Vagina (tissue), 2 donors: Measurements from ENCODE around the gene NACC2. TPM values are rescaled to one million over a fixed set of nuclear protein-coding genes. Genes with fewer than 3 reads are reported as not detected.
"Not testable (repeated sequence)": the region's sequence is repeated elsewhere in the genome, so short reads cannot be mapped to it uniquely, and the experiment has no call there.

ENCODE experiments used
- DNase-seq, 2 donors: peaks; one replicate each; pipeline ENCODE4 v3.0.0-alpha.2; 2017; ENCODE audit errors: extremely low spot score in 2 of 2
- H3K27ac ChIP-seq: fragments of 200-600 bp; sonication (generic); one replicate; pipeline ENCODE4 v1.5.1; 2019
- H3K27me3 ChIP-seq: fragments of 200-600 bp; sonication (generic); one replicate; pipeline ENCODE4 v1.5.1; 2019
- H3K36me3 ChIP-seq, 2 donors: fragments of 200-600 bp; sonication (generic); one replicate each; pipeline ENCODE4 v1.5.1; 2017 to 2019
- H3K4me1 ChIP-seq: fragments of 200-600 bp; sonication (generic); one replicate; pipeline ENCODE4 v1.5.1; 2019
- H3K4me3 ChIP-seq, 2 donors: fragments of 200-600 bp; sonication (generic); 1 replicate in 1 of 2; 2 replicates in 1 of 2; pipeline ENCODE4 v1.5.1; 2016 to 2019
- H3K9me3 ChIP-seq: fragments of 200-600 bp; sonication (generic); one replicate; pipeline ENCODE4 v1.5.1; 2019
- POLR2A ChIP-seq, 2 donors: fragments of 450-650 bp; IDR thresholded peaks; one replicate each; pipeline ENCODE4 v1.6.1; 2017; ENCODE audit warnings: antibody characterized with exemption in 2 of 2, mild to moderate bottlenecking in 2 of 2, moderate library complexity in 2 of 2
- POLR2AphosphoS5 ChIP-seq, 2 donors: sonication (generic); formaldehyde crosslinking; IDR thresholded peaks; one replicate each; pipeline ENCODE4 v1.9.0; 2017; ENCODE audit warnings: antibody characterized with exemption in 2 of 2, mild to moderate bottlenecking in 2 of 2, low read depth in 1 of 2; ENCODE audit not compliant: insufficient read depth in 1 of 2
- intact Hi-C: fragments of 100-400 bp; cut with DNase I; formaldehyde crosslinking; loops from one replicate; pipeline ENCODE4 v1.15.1; 2023
- total RNA-seq: library from RNA; depleted of rRNA; stranded (reverse); fragments of >200 nt; gene quantifications from one replicate; pipeline ENCODE4 v1.2.3, GENCODE V29; 2016
- TF ChIP-seq, protein P1 (sequence below), 3 experiments: fragments of 450-650 bp in 2 of 3; fragments of 200-600 bp in 1 of 3; sonication (generic) in 1 of 3; IDR thresholded peaks; one replicate each; pipeline ENCODE4 v1.5.1; 2017 to 2019; ENCODE audit warnings: antibody characterized with exemption in 3 of 3, mild to moderate bottlenecking in 2 of 3, moderate library complexity in 2 of 3

The NACC2 gene
- total RNA-seq, 1 donor from 2014 or later, result 21.1 TPM

DNA sequence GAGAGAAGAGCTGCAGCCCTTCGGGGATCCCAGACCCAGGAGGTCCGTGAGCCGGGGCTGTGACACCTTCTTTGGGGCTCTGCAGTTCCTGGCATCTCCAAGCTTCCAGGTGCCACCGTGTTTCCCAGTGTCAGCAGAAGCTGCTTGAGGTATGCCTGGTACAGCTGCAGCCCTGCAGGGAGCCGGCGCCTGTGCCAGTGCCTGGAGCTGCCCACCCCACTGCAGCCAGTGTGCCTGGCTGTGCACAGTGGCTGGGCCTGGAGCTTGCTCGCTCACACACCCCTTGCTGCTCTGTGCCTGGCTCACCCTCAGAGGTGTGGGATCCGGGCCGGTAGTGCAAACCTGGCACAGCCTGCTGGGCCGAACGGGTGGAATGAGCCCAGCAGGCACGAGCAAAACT, 65.5 kb downstream of the NACC2 start:
- H3K27ac ChIP-seq, result no peak overlapping the region
- H3K4me3 ChIP-seq, result no peak overlapping the region
- no peaks in the 10 kb centered on the region for H3K36me3 ChIP-seq
- intact Hi-C loops, result no loop called here
- H3K9me3 ChIP-seq, result no peaks in the 10 kb centered on the region
- TF ChIP-seq POLR2A (IDR thresholded peaks at IDR 0.05) (no peak), POLR2AphosphoS5 (IDR thresholded peaks at IDR 0.05; ENCODE audit: insufficient read depth in 1 of 2, low read depth in 1 of 2) (no peak)
- TF ChIP-seq, protein P1, sequence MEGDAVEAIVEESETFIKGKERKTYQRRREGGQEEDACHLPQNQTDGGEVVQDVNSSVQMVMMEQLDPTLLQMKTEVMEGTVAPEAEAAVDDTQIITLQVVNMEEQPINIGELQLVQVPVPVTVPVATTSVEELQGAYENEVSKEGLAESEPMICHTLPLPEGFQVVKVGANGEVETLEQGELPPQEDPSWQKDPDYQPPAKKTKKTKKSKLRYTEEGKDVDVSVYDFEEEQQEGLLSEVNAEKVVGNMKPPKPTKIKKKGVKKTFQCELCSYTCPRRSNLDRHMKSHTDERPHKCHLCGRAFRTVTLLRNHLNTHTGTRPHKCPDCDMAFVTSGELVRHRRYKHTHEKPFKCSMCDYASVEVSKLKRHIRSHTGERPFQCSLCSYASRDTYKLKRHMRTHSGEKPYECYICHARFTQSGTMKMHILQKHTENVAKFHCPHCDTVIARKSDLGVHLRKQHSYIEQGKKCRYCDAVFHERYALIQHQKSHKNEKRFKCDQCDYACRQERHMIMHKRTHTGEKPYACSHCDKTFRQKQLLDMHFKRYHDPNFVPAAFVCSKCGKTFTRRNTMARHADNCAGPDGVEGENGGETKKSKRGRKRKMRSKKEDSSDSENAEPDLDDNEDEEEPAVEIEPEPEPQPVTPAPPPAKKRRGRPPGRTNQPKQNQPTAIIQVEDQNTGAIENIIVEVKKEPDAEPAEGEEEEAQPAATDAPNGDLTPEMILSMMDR (IDR thresholded peaks at IDR 0.05), result no peak
- H3K4me1 ChIP-seq, result peaks cover 7% of the 10 kb centered on the region
- no peak for DNase-seq
- no peaks in the 10 kb centered on the region for H3K27me3 ChIP-seq

DNA sequence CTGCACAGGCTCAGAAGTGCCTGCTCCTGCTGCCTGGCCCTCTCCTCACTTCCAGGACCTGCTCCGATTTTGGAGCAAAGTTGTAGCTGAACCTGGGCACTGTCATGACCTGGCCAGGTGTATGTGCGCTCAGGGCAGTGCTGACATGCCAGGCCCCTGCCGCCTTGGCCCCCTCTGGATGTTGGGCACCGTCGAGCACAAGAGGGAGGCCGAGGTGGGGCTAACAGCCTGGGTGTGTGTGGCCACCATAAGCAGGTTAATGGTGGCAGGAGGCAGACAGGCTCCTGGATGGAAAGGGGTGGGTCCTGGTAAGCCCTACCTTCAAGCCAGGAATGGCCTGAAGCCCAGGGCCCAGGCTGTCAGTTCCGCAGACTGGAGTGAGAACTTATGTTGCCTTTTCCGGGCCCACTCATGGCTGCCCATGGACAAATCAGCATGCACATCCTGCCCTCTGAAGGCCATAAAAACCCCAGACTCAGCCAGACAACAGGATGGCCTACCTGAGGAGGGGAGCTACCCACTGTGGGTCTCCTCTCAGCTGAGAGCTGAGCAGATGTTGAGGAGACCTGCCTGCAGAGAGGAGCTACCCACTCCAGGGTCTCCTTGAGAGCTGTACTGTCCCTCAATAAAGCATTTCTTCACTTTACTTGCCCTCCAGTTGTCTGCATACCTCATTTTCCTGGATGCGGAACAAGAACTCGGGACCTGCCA, 66.2 kb downstream of the NACC2 start:
- no peak overlapping the region for H3K27ac ChIP-seq
- intact Hi-C loops, result no loop called here
- H3K4me1 ChIP-seq, result peaks cover 9% of the 10 kb centered on the region
- H3K4me3 ChIP-seq, result no peak overlapping the region
- DNase-seq, result no peak
- no peaks in the 10 kb centered on the region for H3K9me3 ChIP-seq
- TF ChIP-seq POLR2A (IDR thresholded peaks at IDR 0.05) (no peak), POLR2AphosphoS5 (IDR thresholded peaks at IDR 0.05; ENCODE audit: insufficient read depth in 1 of 2, low read depth in 1 of 2) (no peak)
- TF ChIP-seq, protein P1 (IDR thresholded peaks at IDR 0.05), result no peak
- H3K36me3 ChIP-seq, result no peaks in the 10 kb centered on the region
- H3K27me3 ChIP-seq, result no peaks in the 10 kb centered on the region

DNA sequence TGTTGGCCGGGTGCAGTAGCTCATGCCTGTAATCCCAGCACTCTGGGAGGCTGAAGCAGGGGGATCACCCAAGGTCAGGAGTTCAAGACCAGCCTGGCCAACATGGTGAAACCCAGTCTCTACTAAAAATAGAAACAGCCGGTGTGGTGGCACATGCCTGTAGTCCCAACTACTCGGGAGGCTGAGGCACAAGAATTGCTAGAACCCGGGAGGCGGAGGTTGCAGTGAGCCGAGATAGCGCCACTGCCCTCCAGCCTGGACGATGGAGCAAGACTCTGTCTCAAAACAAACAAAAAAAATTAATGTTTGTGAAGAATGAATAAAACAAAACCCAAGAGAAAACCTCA, 68.2 kb downstream of the NACC2 start:
- H3K27me3 ChIP-seq, H3K9me3 ChIP-seq, H3K27ac ChIP-seq, intact Hi-C loops, H3K4me3 ChIP-seq, DNase-seq, H3K36me3 ChIP-seq: not testable (repeated sequence)
- H3K4me1 ChIP-seq, result peaks cover 17% of the 10 kb centered on the region

DNA sequence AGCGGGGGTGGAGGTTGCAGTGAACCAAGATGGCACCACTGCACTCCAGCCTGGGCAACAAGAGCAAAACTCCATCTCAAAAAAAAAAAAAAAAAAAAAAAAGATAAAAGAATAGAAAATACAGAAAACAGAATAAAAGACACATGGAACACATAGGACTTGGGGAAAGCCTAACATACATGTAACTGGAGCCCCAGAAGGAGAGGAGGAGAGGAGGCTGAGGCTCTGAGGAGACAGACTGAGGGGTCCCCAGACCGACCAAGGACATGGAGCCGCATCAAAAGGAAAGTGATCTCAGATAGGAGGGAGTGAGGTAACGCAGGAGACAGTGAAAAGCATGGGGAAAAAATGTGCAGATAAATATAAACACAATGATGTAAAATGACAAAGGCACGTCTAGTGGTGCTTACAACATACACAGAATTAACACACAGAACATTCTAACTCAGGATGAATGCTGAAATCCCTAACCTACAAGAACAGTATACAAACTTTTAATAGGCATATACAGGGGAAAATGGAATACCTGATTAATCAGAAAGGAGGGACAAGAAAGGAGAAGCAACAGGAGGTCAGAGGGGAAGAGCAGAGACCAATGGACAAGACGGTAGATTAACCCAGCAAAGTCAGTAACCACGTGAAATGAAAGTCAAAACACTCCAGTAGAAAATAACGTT, 68.7 kb downstream of the NACC2 start:
- no peak for DNase-seq
- intact Hi-C loops, result no loop called here
- no peaks in the 10 kb centered on the region for H3K36me3 ChIP-seq
- H3K27me3 ChIP-seq, result no peaks in the 10 kb centered on the region
- H3K4me3 ChIP-seq, result no peak overlapping the region
- no peaks in the 10 kb centered on the region for H3K9me3 ChIP-seq
- TF ChIP-seq POLR2A (IDR thresholded peaks at IDR 0.05) (no peak), POLR2AphosphoS5 (IDR thresholded peaks at IDR 0.05; ENCODE audit: insufficient read depth in 1 of 2, low read depth in 1 of 2) (no peak)
- TF ChIP-seq, protein P1 (IDR thresholded peaks at IDR 0.05), result no peak
- H3K4me1 ChIP-seq, result peaks cover 17% of the 10 kb centered on the region
- no peak overlapping the region for H3K27ac ChIP-seq

DNA sequence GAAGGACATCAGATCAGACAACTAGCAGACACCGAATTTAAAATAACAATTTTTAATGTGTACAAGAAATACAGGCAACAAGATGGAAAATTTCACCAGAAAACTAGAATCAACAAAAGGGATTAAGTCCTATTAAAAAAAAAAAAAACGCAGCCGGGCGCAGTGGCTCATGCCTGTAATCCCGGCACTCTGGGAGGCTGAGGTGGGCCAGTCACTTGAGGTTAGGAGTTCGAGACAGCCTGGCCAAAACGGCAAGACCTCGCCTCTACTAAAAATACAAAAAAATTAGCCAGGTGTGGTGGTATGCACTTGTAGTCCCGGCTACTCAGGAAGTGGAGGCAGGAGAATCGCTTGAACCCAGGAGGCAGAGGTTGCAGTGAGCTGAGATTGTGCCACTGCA, 69.6 kb downstream of the NACC2 start:
- peaks cover 17% of the 10 kb centered on the region for H3K4me1 ChIP-seq
- no peak for DNase-seq

More for the DNA sequence above, 69.6 kb downstream of the NACC2 start:
- Histone ChIP-seq H3K4me3 (no peak overlapping the region), H3K36me3 (no peaks in the 10 kb centered on the region), H3K9me3 (no peaks in the 10 kb centered on the region), H3K27me3 (no peaks in the 10 kb centered on the region), H3K27ac (no peak overlapping the region)
- TF ChIP-seq POLR2A (IDR thresholded peaks at IDR 0.05) (no peak), POLR2AphosphoS5 (IDR thresholded peaks at IDR 0.05; ENCODE audit: insufficient read depth in 1 of 2, low read depth in 1 of 2) (no peak)
- TF ChIP-seq, protein P1 (IDR thresholded peaks at IDR 0.05), result no peak
- intact Hi-C loops, result no loop called here
